KMS-11 (cell line): Measurements from ENCODE around the gene NTF3.

Source experiments
- H2AFZ ChIP-seq: fragments of 200-600 bp; sonication (generic); 2 replicates; pipeline ENCODE4 v1.6.1; 2016; ENCODE audit warnings: antibody characterized with exemption, mixed run types, low read depth
- H3K27ac ChIP-seq: fragments of 200-600 bp; sonication (generic); 2 replicates; pipeline ENCODE4 v1.6.1; 2016; ENCODE audit warnings: mild to moderate bottlenecking, mixed run types
- H3K27me3 ChIP-seq: fragments of 200-600 bp; sonication (generic); 2 replicates; pipeline ENCODE4 v1.6.1; 2017; ENCODE audit warnings: mild to moderate bottlenecking, low read depth, mixed run types, moderate library complexity; ENCODE audit not compliant: insufficient read depth
- H3K36me3 ChIP-seq: fragments of 200-600 bp; sonication (generic); 2 replicates; pipeline ENCODE4 v1.6.1; 2017; ENCODE audit warnings: mild to moderate bottlenecking, mixed run types; ENCODE audit not compliant: insufficient read depth
- H3K4me1 ChIP-seq: fragments of 200-600 bp; sonication (generic); 2 replicates; pipeline ENCODE4 v1.6.1; 2016; ENCODE audit warnings: mild to moderate bottlenecking, low read depth, mixed run types; ENCODE audit not compliant: poor library complexity, severe bottlenecking
- H3K4me2 ChIP-seq: fragments of 200-600 bp; sonication (generic); 2 replicates; pipeline ENCODE4 v1.7.0; 2016; ENCODE audit warnings: mild to moderate bottlenecking, mixed run types
- H3K4me3 ChIP-seq: fragments of 200-600 bp; sonication (generic); IDR thresholded peaks from 2 replicates; pipeline ENCODE4 v1.6.1; 2017; ENCODE audit warnings: low read depth, low read length, mixed read lengths; ENCODE audit not compliant: insufficient read depth
- H3K79me2 ChIP-seq: fragments of 200-600 bp; sonication (generic); 2 replicates; pipeline ENCODE4 v1.6.1; 2016; ENCODE audit warnings: low read depth, mixed run types; ENCODE audit not compliant: insufficient read depth
- H3K9ac ChIP-seq: fragments of 200-600 bp; sonication (generic); 2 replicates; pipeline ENCODE4 v1.6.1; 2016; ENCODE audit warnings: mild to moderate bottlenecking, mixed run types
- H4K20me1 ChIP-seq: fragments of 200-600 bp; sonication (generic); 2 replicates; pipeline ENCODE4 v1.6.1; 2016; ENCODE audit warnings: mild to moderate bottlenecking, mixed run types; ENCODE audit not compliant: insufficient read depth
- CTCF ChIP-seq: fragments of 200-600 bp; sonication (generic); conservative IDR thresholded peaks from 2 replicates; pipeline ENCODE4 v1.6.1; 2017; ENCODE audit warnings: low read depth, mild to moderate bottlenecking, antibody characterized with exemption, low read length, moderate library complexity, mixed read lengths

The NTF3 gene

GRCh38 chr12:5492562-5492961, 60.7 kb downstream of the NTF3 start:
- Histone ChIP-seq H2AFZ (no peak overlapping the region), H3K4me3 (no peak overlapping the region), H3K4me1 (no peaks in the 10 kb centered on the region), H3K36me3 (no peaks in the 10 kb centered on the region), H3K27ac (no peak overlapping the region), H3K27me3 (no peaks in the 10 kb centered on the region), H3K9ac (no peak overlapping the region), H3K4me2 (no peak overlapping the region), H4K20me1 (no peaks in the 10 kb centered on the region), H3K79me2 (no peaks in the 10 kb centered on the region)
- no peak for TF ChIP-seq CTCF

GRCh38 chr12:5493018-5493417, 61.1 kb downstream of the NTF3 start:
- no peak overlapping the region for H3K9ac ChIP-seq
- no peaks in the 10 kb centered on the region for H4K20me1 ChIP-seq
- no peaks in the 10 kb centered on the region for H3K36me3 ChIP-seq
- H3K4me2 ChIP-seq = no peak overlapping the region
- no peaks in the 10 kb centered on the region for H3K79me2 ChIP-seq
- no peaks in the 10 kb centered on the region for H3K27me3 ChIP-seq
- H2AFZ ChIP-seq = no peak overlapping the region
- no peak overlapping the region for H3K27ac ChIP-seq
- H3K4me1 ChIP-seq = no peaks in the 10 kb centered on the region
- TF ChIP-seq CTCF = no peak
- H3K4me3 ChIP-seq = no peak overlapping the region

- Histone ChIP-seq H3K27ac (no peak overlapping the region), H2AFZ (no peak overlapping the region), H3K79me2 (no peaks in the 10 kb centered on the region), H4K20me1 (no peaks in the 10 kb centered on the region), H3K4me1 (no peaks in the 10 kb centered on the region), H3K4me3 (no peak overlapping the region), H3K36me3 (no peaks in the 10 kb centered on the region), H3K9ac (no peak overlapping the region), H3K4me2 (no peak overlapping the region), H3K27me3 (no peaks in the 10 kb centered on the region)
- no peak for TF ChIP-seq CTCF
Observed at GRCh38 chr12:5494343-5494742, 62.4 kb downstream of the NTF3 start.

GRCh38 chr12:5497329-5498053, 65.6 kb downstream of the NTF3 start:
- no peak for TF ChIP-seq CTCF

More at GRCh38 chr12:5497329-5498053, 65.6 kb downstream of the NTF3 start:
- Histone ChIP-seq H4K20me1 (no peaks in the 10 kb centered on the region), H3K4me3 (no peak overlapping the region), H2AFZ (no peak overlapping the region), H3K4me2 (no peak overlapping the region), H3K36me3 (no peaks in the 10 kb centered on the region), H3K9ac (no peak overlapping the region), H3K4me1 (no peaks in the 10 kb centered on the region), H3K79me2 (no peaks in the 10 kb centered on the region), H3K27ac (no peak overlapping the region), H3K27me3 (no peaks in the 10 kb centered on the region)
